NCI-H1417 (cell line): Measurements from ENCODE around the gene BRMS1L.
"Not testable (repeated sequence)": the region's sequence is repeated elsewhere in the genome, so short reads cannot be mapped to it uniquely, and the experiment has no call there.

ENCODE experiments used
- DNase-seq, 3 experiments: peaks; one replicate each; lab custom pipeline; 2025; lab: John Stamatoyannopoulos, UW

BRMS1L gene, protein sequence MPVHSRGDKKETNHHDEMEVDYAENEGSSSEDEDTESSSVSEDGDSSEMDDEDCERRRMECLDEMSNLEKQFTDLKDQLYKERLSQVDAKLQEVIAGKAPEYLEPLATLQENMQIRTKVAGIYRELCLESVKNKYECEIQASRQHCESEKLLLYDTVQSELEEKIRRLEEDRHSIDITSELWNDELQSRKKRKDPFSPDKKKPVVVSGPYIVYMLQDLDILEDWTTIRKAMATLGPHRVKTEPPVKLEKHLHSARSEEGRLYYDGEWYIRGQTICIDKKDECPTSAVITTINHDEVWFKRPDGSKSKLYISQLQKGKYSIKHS

DNA sequence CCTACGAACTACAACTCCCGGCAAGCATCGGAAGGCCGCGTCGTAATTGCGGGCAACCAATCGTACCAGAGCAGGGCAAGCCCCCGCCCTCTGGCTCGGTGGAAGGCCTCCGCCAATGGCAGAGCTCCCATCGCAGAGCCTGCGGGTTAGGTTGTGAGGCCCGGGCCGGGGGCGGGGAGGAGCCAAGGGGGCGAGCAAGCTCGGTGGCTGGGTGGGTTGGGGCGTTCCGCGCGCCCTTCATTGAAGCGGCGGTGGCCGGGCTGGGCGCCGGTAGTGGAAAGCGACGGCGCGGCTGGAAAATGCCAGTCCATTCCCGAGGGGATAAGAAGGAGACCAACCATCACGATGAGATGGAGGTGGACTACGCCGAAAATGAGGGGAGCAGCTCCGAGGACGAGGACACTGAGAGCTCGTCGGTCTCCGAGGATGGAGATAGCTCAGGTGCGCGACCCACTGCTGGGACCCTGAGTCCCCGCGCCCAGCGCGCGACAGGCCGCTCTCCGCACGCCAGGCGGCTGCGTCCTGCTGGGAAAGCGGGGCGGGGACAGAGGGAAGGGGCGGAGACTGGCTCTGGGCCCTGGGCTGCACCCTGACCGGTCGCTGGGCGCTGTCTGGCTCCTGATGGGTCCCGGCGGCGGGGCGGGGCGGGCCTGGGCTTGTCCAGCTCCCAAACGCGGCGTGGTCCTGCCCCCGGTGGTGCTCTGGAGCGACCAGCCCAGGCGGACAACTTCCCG, at the start of gene BRMS1L:
BRMS1L (plus strand) TSS at position 121 of the 734 bp plus-strand sequence; CDS start at position 300, 179 bp downstream.
- DNase-seq = peak; percentile 99 to 100 (median 99)

DNA sequence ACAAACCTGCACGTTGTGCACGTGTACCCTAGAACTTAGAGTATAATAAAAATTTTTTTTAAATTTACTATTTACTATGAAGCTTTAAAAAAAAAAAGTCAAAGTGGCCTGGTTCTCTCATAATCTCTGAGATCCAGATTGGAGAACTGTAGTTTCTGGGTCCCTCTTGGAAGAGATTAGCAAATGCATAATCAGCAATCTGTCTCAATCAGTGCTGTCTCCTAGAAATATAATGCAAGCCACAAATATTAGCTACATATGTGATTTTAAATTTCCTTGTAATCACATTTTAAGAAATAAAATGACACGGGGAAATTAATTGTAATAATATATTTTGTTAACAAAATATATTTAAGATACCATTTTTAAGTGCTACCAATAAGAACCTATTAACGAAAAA, 49.3 kb upstream of the BRMS1L start:
- DNase-seq = no peak

DNA sequence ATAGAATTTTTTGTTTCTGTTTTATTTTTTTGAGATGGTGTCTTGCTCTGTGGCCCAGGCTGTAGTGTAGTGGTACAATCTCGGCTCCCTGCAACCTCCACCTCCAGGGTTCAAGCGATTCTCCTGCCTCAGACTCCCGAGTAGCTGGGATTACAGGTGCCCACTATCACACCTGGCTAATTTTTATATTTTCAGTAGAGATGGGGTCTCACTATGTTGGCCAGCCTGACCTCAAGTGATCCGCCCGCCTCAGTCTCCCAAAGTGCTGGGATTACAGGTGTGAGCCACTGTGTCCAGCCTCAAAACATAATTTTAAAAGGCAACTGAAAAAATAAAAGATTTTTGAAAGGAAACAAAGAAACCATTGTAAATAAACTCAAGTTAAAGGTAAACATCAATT, 48.6 kb upstream of the BRMS1L start:
- not testable (repeated sequence) for DNase-seq

DNA sequence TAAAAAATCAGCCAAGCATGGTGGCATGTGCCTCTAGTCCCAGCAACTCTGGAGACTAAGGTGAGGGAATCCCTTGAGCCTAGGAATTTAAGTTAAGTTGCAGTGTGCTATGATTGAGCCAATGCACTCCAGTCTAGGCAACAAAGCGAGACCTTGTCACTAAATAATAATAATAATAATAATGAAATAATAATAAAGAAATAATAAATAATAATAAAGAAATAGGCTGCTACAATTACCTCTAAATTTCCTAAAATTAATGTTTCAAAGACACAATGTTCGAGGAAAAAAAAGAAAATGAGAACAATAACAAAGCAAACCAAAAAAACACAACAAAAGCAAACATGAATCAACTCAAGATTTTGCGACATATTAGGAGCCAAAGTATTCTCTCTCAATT, 46.8 kb upstream of the BRMS1L start:
- DNase-seq = no peak

DNA sequence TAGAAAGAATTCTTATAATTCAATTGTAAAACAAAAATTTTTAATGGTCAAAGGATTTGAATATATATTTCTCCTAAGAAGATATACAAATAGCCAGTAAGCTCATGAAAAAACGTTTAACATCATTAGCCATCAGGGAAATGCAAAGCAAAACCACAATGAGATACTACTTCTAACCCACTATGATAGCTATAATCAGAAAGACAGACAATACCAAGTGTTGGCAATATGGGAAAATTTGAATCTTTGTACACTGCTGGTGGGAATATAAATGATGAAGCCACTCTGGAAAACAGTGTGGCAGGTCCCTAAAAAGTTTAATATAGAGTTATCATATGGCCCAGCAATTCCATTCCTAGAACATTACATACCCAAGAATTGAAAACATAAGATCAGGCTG, 42.4 kb upstream of the BRMS1L start:
- no peak for DNase-seq

DNA sequence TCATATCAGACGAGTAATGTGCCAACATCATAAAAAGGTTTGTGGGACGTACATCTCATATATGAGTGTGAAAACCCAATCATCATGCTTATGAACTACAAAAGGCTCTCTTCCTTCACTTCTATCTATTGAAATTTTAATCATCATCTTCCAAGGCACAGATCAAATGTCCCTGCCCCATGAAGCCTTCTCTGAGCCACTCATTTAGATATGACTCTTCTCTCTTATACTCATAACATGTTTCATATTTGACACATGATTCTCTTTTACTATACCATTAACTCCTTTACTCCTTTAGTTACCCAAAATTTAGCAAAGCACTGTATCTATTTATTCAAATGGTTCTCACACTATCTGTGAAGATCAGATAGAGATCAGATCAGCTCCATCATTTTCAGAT, 39.3 kb upstream of the BRMS1L start:
- no peak for DNase-seq

DNA sequence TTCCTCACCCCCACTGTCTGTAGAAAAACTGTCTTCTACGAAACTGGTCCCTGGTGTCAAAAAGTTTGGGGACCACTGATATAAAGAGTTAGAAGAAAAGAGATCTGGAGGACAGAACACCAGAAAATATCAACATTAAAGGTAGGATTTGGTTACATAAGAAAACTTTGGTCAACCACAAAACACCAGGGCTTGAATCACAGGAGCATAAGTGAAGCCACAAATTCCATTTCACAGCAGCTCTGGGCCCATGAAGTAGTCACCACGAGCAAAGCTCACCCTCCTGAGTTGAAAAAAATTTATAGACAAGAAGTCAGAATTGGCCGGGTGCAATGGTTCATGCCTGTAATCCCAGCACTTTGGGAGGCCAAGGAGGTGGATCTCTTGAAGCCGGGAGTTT, 36.5 kb upstream of the BRMS1L start:
- DNase-seq = no peak

DNA sequence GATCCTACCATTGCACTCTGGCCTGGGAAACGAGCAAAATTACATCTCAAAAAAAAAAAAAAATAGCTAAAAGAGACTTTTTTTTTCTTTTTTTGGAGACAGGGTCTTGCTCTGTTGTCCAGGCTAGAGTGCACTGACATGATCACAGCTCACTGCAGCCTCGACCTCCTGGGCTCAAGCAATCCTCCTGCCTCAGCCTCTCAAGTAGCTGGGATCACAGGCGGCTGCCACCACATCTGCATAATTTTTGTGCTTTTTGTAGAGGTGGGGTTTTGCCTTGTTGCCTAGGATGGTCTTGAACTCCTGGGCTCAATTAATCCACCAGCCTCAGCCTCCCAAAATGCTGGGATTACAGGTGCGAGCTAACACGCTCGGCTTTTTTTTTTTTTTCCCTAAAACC, 28.3 kb upstream of the BRMS1L start:
- DNase-seq = no peak

DNA sequence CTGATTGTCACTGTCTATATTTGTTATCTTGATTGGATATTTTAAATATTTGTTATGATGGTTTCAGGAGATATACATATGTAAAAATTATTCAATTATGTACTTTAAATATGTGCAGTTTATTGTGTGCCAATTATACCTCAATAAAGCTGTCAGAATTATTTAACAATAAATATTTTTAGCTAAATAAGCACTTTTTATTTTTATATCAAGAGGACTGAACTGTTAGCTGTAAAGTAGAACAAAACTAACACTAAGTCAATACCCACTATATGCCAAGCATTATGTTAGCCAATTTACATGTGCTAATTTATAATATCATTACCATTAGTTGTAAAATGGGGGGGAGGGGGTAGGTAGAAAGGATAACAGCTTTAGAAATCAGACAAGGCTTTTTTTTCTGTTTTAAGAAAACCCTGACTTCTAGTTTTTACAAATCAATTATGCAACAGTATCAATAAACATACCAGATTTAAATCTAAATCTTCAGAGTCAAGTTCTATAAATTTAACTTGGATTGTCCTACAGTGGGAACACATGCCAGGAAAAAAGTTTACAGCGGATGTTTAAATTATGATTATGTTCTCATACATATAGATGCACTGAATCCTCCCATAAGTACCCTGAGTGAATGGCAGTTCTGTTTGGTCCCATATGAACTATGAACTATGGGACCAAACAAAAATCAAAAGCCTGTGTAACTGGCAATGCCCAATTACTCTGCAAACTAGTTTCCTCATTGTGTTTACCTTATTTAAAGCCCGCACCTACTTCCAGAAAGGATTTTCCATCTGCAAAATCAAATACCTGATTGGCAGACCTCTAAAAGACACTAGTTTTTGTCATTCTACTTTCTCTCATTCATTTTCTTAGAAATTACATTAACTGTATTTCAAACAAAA, 19.9 kb upstream of the BRMS1L start:
- DNase-seq = no peak

DNA sequence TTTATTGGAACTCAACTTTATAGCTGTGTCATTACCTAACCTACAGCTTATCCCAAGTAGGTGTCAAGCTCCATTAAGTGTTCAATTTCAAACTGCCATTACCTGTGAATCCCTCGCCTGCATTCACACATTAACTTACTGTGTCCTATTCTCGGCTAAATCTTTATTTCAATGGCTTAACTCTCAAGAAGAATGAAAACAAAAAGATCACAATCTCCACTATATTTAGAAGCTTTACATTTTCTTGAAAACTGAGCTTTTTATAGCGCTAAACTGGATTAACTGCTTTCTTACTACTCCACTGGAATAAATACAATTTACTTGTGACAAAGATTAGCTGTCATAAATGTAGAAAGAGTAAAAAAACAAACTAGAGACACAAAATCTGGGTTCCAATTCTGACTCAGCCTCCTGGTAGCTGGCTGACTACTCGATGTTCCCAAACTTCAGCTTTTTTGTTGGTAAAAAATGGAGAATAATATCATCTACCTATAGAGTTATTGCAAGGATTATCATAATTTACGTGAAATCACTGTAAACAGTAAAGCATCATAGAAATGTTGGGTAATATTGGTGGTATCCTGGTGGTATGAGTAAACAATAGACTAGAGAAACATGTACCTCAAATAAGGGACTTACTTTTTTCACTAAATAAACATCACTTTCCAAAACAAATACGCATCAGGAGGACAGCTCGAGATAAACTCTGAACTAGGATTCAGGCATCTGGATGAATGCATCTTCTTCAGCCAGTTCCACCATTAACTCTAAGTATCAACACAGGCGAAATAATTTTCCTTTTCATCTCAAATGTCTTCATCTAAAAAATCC, 18.8 kb upstream of the BRMS1L start:
- DNase-seq = no peak

DNA sequence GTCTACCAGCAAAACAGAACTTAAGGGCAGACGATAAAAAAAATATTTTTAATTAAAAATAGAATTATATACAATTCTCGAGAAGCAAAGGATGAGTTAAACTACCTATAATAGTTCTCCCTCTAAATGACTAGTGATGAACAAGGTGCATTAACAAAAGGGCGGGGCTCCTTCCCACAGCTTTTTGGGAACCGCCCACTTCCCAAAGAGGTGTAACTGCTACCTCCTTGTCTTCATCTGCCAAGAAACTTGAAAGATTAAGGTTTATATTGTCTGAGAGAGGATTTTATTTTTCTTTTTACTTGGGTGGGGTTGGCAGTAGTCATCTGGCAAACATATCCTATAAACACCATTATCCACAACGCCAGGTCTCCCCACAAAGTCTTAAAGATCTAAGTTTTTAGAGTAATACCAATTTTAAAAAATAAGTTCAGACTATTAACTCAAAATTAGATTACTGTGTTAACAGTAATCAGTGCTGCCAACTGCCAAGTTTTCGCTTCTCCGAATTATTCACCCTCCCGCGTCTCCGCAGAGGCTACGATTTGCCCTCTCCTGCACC, 18.0 kb upstream of the BRMS1L start:
- peak; percentile 18 to 63 (median 42) for DNase-seq

DNA sequence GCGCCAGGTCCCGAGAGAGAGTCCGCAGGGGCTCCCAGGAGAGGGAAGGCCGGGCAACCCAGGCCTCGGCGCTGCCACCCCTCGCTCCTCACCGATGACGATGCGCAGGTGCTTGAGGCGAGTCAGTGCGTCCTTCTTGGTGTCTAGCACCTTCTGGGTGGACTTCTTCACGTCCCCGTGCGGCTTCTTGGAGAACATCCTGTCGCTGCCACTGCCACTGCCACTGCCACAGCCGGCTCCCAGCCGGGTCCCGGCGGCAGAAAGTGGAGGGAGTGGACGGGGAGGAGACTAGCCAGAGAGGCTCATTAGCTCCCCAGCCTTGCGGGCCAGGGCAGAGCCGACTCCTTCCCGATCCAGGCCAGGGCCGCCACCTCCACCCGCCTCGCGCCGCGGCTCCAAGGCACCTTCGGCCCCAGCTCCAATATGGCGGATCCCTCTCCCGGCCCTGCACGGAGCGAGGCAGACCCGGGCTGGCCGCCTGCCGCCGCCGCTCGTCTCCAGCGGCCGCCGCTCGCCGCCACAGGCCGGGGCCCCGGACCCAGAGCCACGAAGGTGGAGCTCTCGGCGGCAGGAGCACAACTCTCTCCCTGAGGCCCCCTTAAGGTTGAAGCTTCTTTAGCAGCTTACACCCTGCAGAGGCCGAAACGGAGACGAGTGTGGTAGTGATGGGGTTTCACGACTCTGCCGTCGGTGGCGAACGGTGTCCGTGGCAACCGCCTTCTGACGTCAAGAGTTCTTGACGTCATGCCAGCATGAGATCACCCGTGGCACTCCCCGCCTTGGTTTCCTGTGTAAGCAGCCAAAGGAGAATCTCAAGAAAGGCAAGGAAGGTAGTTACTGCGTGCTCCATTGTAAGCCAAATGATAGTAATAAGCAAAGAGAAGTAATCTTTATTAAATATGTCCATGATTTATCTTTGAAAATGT, 17.2 kb upstream of the BRMS1L start, which contains the start of gene RALGAPA1:
RALGAPA1 (minus strand) TSS at position 658 of the 926 bp plus-strand sequence; CDS start at position 198, 460 bp downstream.
- peak; percentile 97 to 99 (median 97) for DNase-seq

DNA sequence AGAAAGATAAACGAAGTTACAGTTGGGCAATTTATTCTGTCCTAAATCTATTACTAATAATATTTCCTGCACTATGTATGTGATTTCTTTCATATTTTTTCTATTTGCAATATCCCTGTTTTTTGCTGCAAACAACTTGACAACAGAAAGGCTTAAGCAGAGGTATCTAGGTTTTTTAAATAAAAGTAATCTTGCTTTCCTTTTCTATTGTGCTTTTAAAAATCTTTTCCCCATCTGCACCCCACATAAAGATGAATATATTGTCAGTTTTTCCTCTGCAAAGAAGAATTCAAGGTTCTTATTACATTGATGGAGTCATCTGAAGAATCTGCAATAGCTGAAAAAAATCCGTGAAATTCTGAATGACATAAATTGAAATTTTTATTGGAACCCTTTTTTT, 16.5 kb upstream of the BRMS1L start:
- DNase-seq = no peak

DNA sequence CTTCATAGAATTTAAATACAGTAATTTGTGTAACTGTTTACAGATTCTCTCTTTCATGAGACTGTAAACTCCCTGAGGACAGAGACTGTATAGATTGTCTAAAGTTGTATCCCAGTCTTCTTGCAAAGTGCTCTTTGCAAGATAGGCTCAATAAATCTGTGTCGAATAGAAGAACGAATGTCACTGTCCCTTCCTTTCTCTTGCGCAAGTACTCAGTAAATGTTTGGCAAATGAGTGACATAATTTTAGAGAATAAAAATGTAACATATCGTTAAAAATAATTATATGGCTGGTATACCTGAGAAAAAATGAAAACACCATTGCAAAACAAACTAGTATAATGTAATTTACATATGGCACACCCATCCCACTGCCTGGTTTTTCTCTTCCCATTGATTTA, 15.2 kb upstream of the BRMS1L start:
- no peak for DNase-seq

DNA sequence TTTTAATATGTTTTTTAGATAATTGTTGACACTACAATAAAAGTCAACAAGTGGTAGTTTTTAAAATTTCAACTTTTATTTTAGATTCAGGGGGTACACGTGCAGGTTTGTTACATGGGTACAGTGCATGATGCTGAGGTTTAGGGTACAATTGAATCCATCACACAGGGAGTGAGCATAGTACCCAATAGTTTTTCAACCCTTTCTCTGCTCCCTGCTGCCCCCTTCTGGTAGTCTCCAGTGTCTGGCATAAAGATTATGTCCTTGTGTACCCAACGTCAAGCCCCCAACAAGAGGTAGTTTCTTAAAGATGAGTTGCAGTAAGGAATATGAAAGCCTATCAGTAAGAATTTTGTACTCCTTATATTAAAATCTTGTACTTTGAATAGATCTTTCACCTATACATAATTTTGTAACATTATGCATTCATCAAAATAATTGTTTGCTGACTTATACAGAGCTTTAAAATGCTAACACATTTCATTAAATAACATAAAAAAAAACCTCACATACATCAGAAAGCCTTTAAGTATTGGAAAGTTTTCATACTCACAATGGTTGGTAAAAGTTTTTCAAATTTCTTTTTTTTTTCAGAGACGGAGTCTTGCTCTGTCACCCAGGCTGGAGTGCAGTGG, 11.7 kb upstream of the BRMS1L start:
- peak; percentile 40 to 82 (median 79) for DNase-seq

DNA sequence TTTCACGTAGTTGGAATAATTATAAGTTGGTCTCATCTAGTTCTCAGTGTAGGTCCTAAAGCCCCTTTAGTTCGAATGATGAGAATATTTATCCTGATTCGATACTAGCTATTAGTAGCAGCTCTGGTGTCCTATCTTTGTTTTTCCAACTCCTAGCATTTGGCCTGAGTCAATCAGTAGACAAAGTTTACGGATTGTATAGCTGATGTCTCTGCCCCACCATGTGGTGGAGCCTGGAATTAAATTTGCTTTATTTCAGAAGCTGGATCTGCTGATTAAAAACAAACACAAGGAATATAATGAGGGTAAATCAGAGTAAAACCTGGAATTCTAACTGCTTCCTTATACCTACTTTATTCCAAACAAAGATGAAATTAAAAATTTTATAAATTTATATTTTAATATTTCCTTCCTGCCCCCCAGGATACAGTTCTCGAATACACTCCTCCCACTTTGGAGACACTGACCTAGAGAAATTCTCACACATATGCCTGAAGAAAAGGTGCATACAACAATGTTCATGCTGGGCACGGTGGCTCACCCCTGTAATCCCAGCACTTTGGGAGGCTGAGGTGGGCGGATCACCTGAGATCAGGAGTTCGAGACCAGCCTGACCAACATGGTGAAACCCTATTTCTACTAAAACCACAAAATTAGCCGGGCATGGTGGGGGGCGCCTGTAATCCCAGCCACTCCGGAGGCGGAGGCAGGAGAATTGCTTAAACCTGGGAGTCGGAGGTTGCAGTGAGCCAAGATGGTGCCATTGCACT, 7.6 kb upstream of the BRMS1L start:
- DNase-seq = peak in 2 of 3 experiments; percentile 30 to 60

DNA sequence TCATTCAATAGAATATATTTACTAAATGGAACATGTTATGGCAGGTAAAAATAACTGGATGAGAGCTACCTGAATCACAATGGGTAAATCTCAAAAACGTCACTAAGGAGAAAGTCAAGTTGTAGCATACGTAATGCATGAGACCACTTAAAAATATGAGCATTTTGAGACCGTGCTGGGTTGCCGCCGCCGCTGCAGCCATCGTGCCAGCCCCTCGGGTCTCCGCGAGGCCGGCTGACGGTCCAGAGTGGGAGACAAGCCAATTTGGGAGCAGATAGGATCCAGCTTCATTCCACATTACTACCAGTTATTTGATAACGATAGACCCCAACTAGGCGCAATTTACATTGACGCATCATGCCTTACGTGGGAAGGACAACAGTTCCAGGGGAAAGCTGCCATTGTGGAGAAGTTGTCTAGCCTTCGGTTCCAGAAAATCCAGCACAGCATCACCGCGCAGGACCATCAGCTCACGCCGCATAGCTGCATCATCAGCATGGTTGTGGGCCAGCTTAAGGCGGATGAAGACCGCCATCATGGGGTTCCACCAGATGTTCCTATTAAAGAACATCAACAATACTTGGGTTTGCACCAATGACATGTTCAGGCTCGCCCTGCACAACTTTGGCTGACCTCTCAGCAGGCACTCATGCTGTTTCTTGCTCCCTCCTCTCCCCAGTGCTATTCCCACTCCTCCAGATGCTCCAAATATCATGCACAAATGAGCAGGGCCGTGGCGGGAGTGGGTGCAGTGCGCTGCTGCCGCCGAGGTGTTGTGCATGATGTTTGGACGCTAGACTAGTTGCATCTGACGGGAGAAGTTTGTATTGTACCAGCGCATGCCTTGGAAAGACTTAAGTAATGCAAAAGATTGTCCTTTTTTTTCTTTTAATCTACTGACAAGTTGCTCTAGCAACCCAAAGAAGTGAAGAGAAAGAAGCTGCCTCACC, 6.3 kb upstream of the BRMS1L start:
- DNase-seq = no peak
